ENCODE results near the gene ALPG. TPM values are rescaled to one million over a fixed set of nuclear protein-coding genes. Genes with fewer than 3 reads are reported as not detected.
"Not testable (repeated sequence)": the region's sequence is repeated elsewhere in the genome, so short reads cannot be mapped to it uniquely, and the experiment has no call there.

The ALPG gene
- total RNA-seq, 1 experiment from 2014 or later, result 1.2 TPM

DNA sequence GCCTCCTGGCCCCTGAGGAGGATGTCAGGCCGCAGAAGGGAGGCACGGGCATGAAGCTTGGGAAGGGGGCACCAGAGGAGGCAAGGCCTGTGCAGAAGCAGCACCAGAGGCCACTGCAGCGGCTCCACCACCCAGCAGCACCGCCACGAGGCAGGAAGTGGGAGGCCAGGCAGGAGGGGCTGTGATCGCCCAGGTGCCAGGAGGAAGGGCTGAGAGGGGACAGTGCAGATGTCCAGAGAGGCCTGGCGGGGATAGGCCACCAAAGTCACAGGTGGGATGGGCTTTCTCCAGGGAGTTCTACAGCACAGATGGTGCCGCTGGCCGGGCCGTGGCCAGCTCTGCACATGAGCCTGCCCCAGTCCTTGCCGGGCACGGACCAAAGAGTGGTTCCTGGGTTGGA lies 43.3 kb downstream of the ALPG start (continued):
- TF ChIP-seq NR1H2 (CRISPR knock-in tag; IDR thresholded peaks at IDR 0.05) (no peak), NFATC4 (CRISPR knock-in tag; IDR thresholded peaks at IDR 0.05) (no peak), ZBTB21 (CRISPR knock-in tag; IDR thresholded peaks at IDR 0.05; ENCODE audit: borderline replicate concordance) (no peak)

DNA sequence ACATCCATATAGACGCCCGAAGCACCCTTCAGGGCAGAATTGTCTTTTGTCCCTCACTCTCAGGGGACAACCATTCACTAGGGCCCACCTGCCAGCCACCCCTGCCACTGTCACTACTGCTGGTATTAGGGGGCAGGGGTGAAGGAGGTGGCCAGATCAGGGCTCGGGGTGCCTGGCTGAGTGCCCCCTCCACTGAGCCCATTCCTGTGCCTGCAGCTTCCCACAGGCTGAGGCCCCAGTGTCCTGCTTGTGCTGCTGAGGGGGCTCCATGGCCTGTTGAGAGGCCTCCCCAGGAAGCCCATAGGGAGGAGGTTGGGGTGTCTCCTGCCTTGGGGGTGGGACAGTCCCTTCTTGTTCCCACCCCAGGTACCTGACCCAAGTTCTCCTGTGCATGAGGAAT lies 45.0 kb downstream of the ALPG start:
- H3K27me3 Mint-ChIP-seq (ENCODE audit: low read depth); ATAC-seq; DNase-seq (ENCODE audit: low spot score); H3K27ac Mint-ChIP-seq; H3K4me1 Mint-ChIP-seq; H3K36me3 Mint-ChIP-seq; H3K9me3 Mint-ChIP-seq; POLR2A ChIA-PET; H3K4me3 Mint-ChIP-seq: not testable (repeated sequence)
- CTCF ChIA-PET, result interaction anchor here (1.4 to 6.0 kb wide), 2 partner anchors 70 to 71 kb away, joined by 5 to 104 read pairs; partner anchors contain the start of gene PRSS56

- Mint-ChIP-seq H3K4me3 (no peak overlapping the region), H3K27ac (no peak overlapping the region), H3K36me3 (no peaks in the 10 kb centered on the region), H3K27me3 (ENCODE audit: low read depth) (no peaks in the 10 kb centered on the region), H3K4me1 (no peaks in the 10 kb centered on the region), H3K9me3 (no peaks in the 10 kb centered on the region)
- no peak for ATAC-seq
- CTCF ChIA-PET, result no interaction called here
- DNase-seq (ENCODE audit: low spot score), result no peak
- POLR2A ChIA-PET, result no interaction called here
- TF ChIP-seq, protein P1, sequence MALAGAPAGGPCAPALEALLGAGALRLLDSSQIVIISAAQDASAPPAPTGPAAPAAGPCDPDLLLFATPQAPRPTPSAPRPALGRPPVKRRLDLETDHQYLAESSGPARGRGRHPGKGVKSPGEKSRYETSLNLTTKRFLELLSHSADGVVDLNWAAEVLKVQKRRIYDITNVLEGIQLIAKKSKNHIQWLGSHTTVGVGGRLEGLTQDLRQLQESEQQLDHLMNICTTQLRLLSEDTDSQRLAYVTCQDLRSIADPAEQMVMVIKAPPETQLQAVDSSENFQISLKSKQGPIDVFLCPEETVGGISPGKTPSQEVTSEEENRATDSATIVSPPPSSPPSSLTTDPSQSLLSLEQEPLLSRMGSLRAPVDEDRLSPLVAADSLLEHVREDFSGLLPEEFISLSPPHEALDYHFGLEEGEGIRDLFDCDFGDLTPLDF (CRISPR knock-in tag; IDR thresholded peaks at IDR 0.05), result no peak
- TF ChIP-seq RORB (CRISPR knock-in tag; IDR thresholded peaks at IDR 0.05) (no peak), TP53 (CRISPR knock-in tag; IDR thresholded peaks at IDR 0.05) (no peak), FOXK1 (CRISPR knock-in tag; IDR thresholded peaks at IDR 0.05) (no peak), NFE2L1 (CRISPR knock-in tag; IDR thresholded peaks at IDR 0.05) (no peak), ZNF281 (CRISPR knock-in tag; IDR thresholded peaks at IDR 0.05) (no peak), ETV6 (CRISPR knock-in tag; IDR thresholded peaks at IDR 0.05) (no peak), NFYB (CRISPR knock-in tag; conservative IDR thresholded peaks at IDR 0.05; ENCODE audit: low read depth) (no peak), ZNF416 (CRISPR knock-in tag; IDR thresholded peaks at IDR 0.05) (no peak), JAZF1 (CRISPR knock-in tag; IDR thresholded peaks at IDR 0.05) (no peak), ZNF263 (CRISPR knock-in tag; IDR thresholded peaks at IDR 0.05; ENCODE audit: low read depth) (no peak), IRF2 (CRISPR knock-in tag; IDR thresholded peaks at IDR 0.05; ENCODE audit: borderline replicate concordance, low read depth) (no peak), ZNF671 (CRISPR knock-in tag; IDR thresholded peaks at IDR 0.05) (no peak), ATF1 (CRISPR knock-in tag; IDR thresholded peaks at IDR 0.05) (no peak)
- TF ChIP-seq, protein P2, sequence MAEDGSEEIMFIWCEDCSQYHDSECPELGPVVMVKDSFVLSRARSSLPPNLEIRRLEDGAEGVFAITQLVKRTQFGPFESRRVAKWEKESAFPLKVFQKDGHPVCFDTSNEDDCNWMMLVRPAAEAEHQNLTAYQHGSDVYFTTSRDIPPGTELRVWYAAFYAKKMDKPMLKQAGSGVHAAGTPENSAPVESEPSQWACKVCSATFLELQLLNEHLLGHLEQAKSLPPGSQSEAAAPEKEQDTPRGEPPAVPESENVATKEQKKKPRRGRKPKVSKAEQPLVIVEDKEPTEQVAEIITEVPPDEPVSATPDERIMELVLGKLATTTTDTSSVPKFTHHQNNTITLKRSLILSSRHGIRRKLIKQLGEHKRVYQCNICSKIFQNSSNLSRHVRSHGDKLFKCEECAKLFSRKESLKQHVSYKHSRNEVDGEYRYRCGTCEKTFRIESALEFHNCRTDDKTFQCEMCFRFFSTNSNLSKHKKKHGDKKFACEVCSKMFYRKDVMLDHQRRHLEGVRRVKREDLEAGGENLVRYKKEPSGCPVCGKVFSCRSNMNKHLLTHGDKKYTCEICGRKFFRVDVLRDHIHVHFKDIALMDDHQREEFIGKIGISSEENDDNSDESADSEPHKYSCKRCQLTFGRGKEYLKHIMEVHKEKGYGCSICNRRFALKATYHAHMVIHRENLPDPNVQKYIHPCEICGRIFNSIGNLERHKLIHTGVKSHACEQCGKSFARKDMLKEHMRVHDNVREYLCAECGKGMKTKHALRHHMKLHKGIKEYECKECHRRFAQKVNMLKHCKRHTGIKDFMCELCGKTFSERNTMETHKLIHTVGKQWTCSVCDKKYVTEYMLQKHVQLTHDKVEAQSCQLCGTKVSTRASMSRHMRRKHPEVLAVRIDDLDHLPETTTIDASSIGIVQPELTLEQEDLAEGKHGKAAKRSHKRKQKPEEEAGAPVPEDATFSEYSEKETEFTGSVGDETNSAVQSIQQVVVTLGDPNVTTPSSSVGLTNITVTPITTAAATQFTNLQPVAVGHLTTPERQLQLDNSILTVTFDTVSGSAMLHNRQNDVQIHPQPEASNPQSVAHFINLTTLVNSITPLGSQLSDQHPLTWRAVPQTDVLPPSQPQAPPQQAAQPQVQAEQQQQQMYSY (CRISPR knock-in tag; IDR thresholded peaks at IDR 0.05), result no peak
- TF ChIP-seq, protein P3, sequence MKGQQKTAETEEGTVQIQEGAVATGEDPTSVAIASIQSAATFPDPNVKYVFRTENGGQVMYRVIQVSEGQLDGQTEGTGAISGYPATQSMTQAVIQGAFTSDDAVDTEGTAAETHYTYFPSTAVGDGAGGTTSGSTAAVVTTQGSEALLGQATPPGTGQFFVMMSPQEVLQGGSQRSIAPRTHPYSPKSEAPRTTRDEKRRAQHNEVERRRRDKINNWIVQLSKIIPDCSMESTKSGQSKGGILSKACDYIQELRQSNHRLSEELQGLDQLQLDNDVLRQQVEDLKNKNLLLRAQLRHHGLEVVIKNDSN (CRISPR knock-in tag; IDR thresholded peaks at IDR 0.05), result no peak
- TF ChIP-seq, protein P4, sequence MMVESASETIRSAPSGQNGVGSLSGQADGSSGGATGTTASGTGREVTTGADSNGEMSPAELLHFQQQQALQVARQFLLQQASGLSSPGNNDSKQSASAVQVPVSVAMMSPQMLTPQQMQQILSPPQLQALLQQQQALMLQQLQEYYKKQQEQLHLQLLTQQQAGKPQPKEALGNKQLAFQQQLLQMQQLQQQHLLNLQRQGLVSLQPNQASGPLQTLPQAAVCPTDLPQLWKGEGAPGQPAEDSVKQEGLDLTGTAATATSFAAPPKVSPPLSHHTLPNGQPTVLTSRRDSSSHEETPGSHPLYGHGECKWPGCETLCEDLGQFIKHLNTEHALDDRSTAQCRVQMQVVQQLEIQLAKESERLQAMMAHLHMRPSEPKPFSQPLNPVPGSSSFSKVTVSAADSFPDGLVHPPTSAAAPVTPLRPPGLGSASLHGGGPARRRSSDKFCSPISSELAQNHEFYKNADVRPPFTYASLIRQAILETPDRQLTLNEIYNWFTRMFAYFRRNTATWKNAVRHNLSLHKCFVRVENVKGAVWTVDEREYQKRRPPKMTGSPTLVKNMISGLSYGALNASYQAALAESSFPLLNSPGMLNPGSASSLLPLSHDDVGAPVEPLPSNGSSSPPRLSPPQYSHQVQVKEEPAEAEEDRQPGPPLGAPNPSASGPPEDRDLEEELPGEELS (CRISPR knock-in tag; IDR thresholded peaks at IDR 0.05), result no peak
Measured at GRCh38 chr2:232454630-232455029, 48.0 kb downstream of the ALPG start.

All from WTC11 (cell line).